ENCODE results near the gene MAFF. TPM values are rescaled to one million over a fixed set of nuclear protein-coding genes. Genes with fewer than 3 reads are reported as not detected.

The MAFF gene
- total and polyA plus RNA-seq, 2 donors from 2014 or later: 2.2 to 23.4 TPM

DNA sequence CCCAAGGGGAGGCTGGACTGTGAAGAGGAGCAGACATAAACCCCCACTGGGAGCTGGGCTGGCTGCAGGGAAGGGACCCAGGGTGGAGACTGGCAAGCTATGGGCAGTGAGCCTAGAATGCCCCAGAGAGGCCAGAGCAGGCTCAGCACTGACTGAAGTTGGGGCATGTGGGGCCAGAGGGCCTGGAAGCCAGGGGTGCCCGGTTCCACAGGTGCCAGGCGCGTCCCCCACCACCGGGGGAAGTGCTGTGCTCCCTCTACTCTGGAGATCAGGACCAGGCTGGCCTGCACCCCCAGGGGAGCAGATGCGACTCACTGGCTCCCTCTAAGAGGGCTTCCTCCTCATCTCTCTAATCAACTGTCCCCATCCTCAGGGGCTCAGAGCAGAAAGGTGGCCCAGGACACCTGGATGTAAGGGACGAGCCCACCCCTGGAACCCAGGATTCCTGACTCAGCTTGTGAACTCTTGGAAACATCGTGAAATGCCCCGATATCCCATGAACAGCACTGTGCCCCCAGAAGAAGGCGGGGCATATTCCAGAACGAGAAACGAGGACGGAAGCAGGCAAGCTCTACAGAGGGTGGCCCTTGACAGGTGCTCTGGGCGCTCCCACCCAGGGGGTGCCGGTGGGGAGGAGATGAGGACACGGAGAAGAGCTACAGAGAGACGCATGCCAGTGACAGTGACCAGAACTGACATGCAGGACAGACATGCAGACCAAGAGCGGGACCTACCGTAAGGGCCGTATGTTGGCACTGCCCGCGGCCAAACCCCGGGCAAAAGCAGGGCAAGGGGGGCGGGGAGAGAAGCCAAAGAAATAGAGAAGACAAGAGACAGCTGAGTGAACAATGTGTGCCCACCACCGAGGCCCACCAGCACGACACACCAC lies 20.4 kb downstream of the MAFF start:
- Histone ChIP-seq H3K4me1 (ENCODE audit: control insufficient read depth in 2 of 3, insufficient read depth in 2 of 3, low read depth in 1 of 3, low read length in 3 of 3) (peaks cover 0 to 15% (median 12%) of the 10 kb centered on the region in 3 donors), H3K27ac (ENCODE audit: low read depth in 2 of 2, low read length in 2 of 2) (no peak overlapping the region), H3K9ac (ENCODE audit: low read length in 3 of 3) (no peak overlapping the region), H3K27me3 (ENCODE audit: control insufficient read depth, insufficient read depth, low read length) (no peaks in the 10 kb centered on the region), H3K4me3 (ENCODE audit: low read length in 3 of 3) (no peak overlapping the region), H3K9me3 (ENCODE audit: control insufficient read depth in 2 of 3, insufficient read depth in 1 of 3, low read length in 3 of 3) (no peaks in the 10 kb centered on the region), H3K36me3 (ENCODE audit: control insufficient read depth in 2 of 3, insufficient read depth in 3 of 3, low read length in 3 of 3) (peaks cover 0 to 8% (median 3%) of the 10 kb centered on the region in 3 donors)
- FAIRE-seq: no peak
- no peak for DNase-seq
- intact Hi-C loops (cut with DNase I): no loop called here
- TF ChIP-seq, protein P1, sequence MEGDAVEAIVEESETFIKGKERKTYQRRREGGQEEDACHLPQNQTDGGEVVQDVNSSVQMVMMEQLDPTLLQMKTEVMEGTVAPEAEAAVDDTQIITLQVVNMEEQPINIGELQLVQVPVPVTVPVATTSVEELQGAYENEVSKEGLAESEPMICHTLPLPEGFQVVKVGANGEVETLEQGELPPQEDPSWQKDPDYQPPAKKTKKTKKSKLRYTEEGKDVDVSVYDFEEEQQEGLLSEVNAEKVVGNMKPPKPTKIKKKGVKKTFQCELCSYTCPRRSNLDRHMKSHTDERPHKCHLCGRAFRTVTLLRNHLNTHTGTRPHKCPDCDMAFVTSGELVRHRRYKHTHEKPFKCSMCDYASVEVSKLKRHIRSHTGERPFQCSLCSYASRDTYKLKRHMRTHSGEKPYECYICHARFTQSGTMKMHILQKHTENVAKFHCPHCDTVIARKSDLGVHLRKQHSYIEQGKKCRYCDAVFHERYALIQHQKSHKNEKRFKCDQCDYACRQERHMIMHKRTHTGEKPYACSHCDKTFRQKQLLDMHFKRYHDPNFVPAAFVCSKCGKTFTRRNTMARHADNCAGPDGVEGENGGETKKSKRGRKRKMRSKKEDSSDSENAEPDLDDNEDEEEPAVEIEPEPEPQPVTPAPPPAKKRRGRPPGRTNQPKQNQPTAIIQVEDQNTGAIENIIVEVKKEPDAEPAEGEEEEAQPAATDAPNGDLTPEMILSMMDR (IDR thresholded peaks at IDR 0.05; ENCODE audit: borderline replicate concordance, extremely low read depth, insufficient read depth): no peak

DNA sequence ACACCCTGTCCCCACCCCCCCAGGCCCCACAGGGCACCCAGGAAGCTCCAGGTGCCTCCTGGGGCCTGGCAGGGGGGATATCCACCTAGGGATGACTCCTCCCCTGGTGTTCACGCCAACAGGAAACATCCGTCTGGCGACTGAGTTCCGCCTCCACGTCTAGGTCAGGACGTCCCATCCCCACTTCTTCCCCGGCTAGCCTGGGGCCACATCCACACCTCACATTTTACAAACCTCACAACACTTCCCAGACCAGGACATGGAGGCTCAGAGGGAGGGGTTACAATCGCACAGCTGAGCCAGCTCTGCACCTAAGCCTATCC lies 21.0 kb downstream of the MAFF start:
- FAIRE-seq (no peak), DNase-seq (no peak)
- Histone ChIP-seq H3K36me3 (ENCODE audit: control insufficient read depth in 2 of 3, insufficient read depth in 3 of 3, low read length in 3 of 3) (peaks cover 0 to 8% (median 3%) of the 10 kb centered on the region in 3 donors), H3K4me1 (ENCODE audit: control insufficient read depth in 2 of 3, insufficient read depth in 2 of 3, low read depth in 1 of 3, low read length in 3 of 3) (peaks cover 0 to 15% (median 12%) of the 10 kb centered on the region in 3 donors), H3K4me3 (ENCODE audit: low read length in 3 of 3) (no peak overlapping the region), H3K9me3 (ENCODE audit: control insufficient read depth in 2 of 3, insufficient read depth in 1 of 3, low read length in 3 of 3) (no peaks in the 10 kb centered on the region), H3K9ac (ENCODE audit: low read length in 3 of 3) (no peak overlapping the region), H3K27me3 (ENCODE audit: control insufficient read depth, insufficient read depth, low read length) (no peaks in the 10 kb centered on the region), H3K27ac (ENCODE audit: low read depth in 2 of 2, low read length in 2 of 2) (no peak overlapping the region)
- TF ChIP-seq, protein P1 (IDR thresholded peaks at IDR 0.05; ENCODE audit: borderline replicate concordance, extremely low read depth, insufficient read depth): no peak
- intact Hi-C loops (cut with DNase I): no loop called here

DNA sequence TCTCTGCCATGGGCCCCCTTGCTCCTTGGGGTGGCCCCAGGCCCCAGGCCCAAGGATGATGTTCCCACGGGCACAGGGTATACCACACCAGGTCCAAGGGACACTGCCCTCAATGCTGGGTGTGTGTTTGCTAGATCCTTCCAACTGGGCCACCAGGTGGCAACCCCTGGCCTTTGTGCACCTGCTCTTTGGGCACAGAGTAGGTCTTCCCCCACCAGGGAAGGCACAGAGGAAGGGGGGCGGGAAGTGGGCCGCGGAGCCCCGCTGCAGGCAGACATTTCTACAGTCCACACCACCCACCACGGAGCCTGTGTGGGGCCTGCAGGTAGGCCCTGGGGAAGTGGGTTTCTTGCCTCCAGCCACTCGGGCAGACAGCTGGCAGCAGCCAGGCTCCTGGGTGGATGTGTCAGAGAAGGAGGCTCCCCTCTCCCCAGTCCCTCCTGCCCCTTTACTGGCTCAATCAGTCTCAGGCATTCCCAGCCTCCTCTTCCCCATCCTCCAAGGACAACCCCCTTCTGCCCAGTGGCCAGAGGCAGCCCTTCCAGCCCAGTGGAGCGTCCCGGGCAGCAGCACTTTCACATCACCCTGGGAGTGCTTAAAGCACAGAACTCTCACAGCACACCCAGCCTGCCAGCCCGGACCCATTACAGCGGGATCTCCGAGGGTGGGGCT lies 21.6 kb downstream of the MAFF start:
- Histone ChIP-seq H3K9me3 (ENCODE audit: control insufficient read depth in 2 of 3, insufficient read depth in 1 of 3, low read length in 3 of 3) (no peaks in the 10 kb centered on the region), H3K27ac (ENCODE audit: low read depth in 2 of 2, low read length in 2 of 2) (no peak overlapping the region), H3K4me1 (ENCODE audit: control insufficient read depth in 2 of 3, insufficient read depth in 2 of 3, low read depth in 1 of 3, low read length in 3 of 3) (peaks cover 0 to 8% (median 7%) of the 10 kb centered on the region in 3 donors), H3K4me3 (ENCODE audit: low read length in 3 of 3) (no peak overlapping the region), H3K36me3 (ENCODE audit: control insufficient read depth in 2 of 3, insufficient read depth in 3 of 3, low read length in 3 of 3) (peaks cover 0 to 8% (median 3%) of the 10 kb centered on the region in 3 donors), H3K27me3 (ENCODE audit: control insufficient read depth, insufficient read depth, low read length) (no peaks in the 10 kb centered on the region), H3K9ac (ENCODE audit: low read length in 3 of 3) (no peak overlapping the region)
- FAIRE-seq: no peak
- TF ChIP-seq, protein P1 (IDR thresholded peaks at IDR 0.05; ENCODE audit: borderline replicate concordance, extremely low read depth, insufficient read depth): peak; percentile 7
- peak in 3 of 5 donors; percentile 41 to 62 (median 51) for DNase-seq
- intact Hi-C loops (cut with DNase I): no loop called here

All from kidney (tissue), 14 donors.